Measurements from ENCODE around the gene TREM1. TPM values are rescaled to one million over a fixed set of nuclear protein-coding genes. Genes with fewer than 3 reads are reported as not detected.
"Not testable (repeated sequence)": the region's sequence is repeated elsewhere in the genome, so short reads cannot be mapped to it uniquely, and the experiment has no call there.

The TREM1 gene
- total RNA-seq, 4 donors from 2014 or later, result 0.95 to 2.6 TPM; not detected in 2

DNA sequence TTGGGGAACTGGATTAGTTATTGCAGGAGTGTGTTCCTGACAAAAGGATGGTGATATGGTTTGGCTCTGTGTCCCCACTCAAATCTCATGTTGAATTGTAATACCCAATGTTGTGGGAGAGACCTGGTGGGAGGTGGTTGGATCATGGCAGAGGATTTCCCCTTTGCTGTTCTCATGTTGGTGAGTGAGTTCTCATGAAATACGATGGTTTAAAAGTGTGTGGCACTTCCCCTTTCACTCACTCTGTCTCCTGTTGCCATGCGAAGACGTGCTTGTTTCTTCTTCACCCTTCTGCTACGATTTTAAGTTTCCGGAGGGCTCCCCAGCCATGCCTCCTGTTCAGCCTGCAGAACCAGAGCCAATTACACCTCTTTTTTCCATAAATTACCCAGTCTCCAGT lies 16.2 kb upstream of the TREM1 start:
- Histone ChIP-seq H3K4me1 (no peaks in the 10 kb centered on the region), H3K36me3 (no peaks in the 10 kb centered on the region), H3K4me3 (no peak overlapping the region), H3K27ac (no peak overlapping the region), H3K9me3 (no peaks in the 10 kb centered on the region), H3K27me3 (peaks cover 0 to 3% (median 0%) of the 10 kb centered on the region in 3 donors)
- in situ Hi-C loops (cut with MboI; ENCODE audit: low sequenced_read_pairs in 4 of 4) (no loop called here), intact Hi-C loops (cut with DNase I; ENCODE audit: low total_unique reads) (no loop called here)
- no peak for DNase-seq
- ATAC-seq, result no peak
- no peak for TF ChIP-seq POLR2A (IDR thresholded peaks at IDR 0.05)
- TF ChIP-seq, protein P1, sequence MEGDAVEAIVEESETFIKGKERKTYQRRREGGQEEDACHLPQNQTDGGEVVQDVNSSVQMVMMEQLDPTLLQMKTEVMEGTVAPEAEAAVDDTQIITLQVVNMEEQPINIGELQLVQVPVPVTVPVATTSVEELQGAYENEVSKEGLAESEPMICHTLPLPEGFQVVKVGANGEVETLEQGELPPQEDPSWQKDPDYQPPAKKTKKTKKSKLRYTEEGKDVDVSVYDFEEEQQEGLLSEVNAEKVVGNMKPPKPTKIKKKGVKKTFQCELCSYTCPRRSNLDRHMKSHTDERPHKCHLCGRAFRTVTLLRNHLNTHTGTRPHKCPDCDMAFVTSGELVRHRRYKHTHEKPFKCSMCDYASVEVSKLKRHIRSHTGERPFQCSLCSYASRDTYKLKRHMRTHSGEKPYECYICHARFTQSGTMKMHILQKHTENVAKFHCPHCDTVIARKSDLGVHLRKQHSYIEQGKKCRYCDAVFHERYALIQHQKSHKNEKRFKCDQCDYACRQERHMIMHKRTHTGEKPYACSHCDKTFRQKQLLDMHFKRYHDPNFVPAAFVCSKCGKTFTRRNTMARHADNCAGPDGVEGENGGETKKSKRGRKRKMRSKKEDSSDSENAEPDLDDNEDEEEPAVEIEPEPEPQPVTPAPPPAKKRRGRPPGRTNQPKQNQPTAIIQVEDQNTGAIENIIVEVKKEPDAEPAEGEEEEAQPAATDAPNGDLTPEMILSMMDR (IDR thresholded peaks at IDR 0.05 in 4 of 5, conservative IDR thresholded peaks at IDR 0.05 in 1 of 5), result no peak

GRCh38 chr6:41298785-41299502 lies 12.5 kb upstream of the TREM1 start:
- H3K4me1 ChIP-seq, result no peaks in the 10 kb centered on the region
- intact Hi-C loops (cut with DNase I; ENCODE audit: low total_unique reads) (no loop called here), in situ Hi-C loops (cut with MboI; ENCODE audit: low sequenced_read_pairs in 4 of 4) (no loop called here)
- H3K27ac ChIP-seq, result no peak overlapping the region
- no peak overlapping the region for H3K4me3 ChIP-seq
- ATAC-seq (no peak), DNase-seq (no peak)
- H3K27me3 ChIP-seq, result peaks cover 0 to 3% (median 0%) of the 10 kb centered on the region in 3 donors
- no peaks in the 10 kb centered on the region for H3K9me3 ChIP-seq
- no peak for TF ChIP-seq POLR2A (IDR thresholded peaks at IDR 0.05)
- TF ChIP-seq, protein P1 (IDR thresholded peaks at IDR 0.05 in 4 of 5, conservative IDR thresholded peaks at IDR 0.05 in 1 of 5), result no peak
- H3K36me3 ChIP-seq, result no peaks in the 10 kb centered on the region

- in situ Hi-C loops (cut with MboI; ENCODE audit: low sequenced_read_pairs in 4 of 4); DNase-seq; H3K27ac ChIP-seq; intact Hi-C loops (cut with DNase I; ENCODE audit: low total_unique reads); ATAC-seq; H3K27me3 ChIP-seq; H3K36me3 ChIP-seq; H3K4me1 ChIP-seq; H3K9me3 ChIP-seq; H3K4me3 ChIP-seq: not testable (repeated sequence)
Measured at GRCh38 chr6:41297248-41297647, 10.8 kb upstream of the TREM1 start.

DNA sequence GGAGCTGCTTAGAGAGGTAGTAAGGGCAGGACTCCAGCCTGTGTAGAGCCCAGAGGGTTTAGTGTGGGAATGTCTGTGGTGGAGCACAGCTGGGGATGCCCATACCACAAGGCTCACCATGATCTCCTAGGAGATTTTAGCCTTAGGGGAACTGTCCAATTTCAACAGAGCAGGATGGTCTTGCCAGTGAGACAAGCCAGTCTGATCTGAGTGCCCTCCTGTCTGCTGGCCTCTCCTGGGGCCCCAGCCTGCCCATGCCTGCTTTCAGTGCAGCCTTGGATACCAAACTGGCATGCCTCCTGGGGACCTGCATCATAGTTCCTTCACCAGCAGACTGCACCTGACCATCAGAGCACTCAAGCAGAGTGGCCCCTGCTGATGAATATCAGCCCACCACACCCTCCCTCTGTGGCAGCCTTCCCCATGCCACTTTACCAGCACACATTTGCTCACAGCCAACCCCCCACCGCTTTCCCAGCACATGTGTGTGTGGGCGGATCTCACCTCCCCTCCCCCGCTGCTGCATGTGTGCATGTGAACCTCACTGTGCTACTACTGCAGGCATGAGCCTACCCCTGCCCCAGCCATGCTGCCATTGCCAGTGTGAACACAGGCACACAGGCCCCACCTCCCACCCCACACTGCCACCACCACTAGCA lies 7.9 kb upstream of the TREM1 start:
- ATAC-seq (no peak), DNase-seq (no peak)
- Histone ChIP-seq H3K4me1 (no peaks in the 10 kb centered on the region), H3K9me3 (no peaks in the 10 kb centered on the region), H3K27ac (no peak overlapping the region), H3K4me3 (no peak overlapping the region), H3K36me3 (no peaks in the 10 kb centered on the region), H3K27me3 (peaks cover 0 to 3% (median 0%) of the 10 kb centered on the region in 3 donors)
- in situ Hi-C loops (cut with MboI; ENCODE audit: low sequenced_read_pairs in 4 of 4) (no loop called here), intact Hi-C loops (cut with DNase I; ENCODE audit: low total_unique reads) (no loop called here)
- no peak for TF ChIP-seq POLR2A (IDR thresholded peaks at IDR 0.05)
- TF ChIP-seq, protein P1 (IDR thresholded peaks at IDR 0.05 in 4 of 5, conservative IDR thresholded peaks at IDR 0.05 in 1 of 5), result no peak

DNA sequence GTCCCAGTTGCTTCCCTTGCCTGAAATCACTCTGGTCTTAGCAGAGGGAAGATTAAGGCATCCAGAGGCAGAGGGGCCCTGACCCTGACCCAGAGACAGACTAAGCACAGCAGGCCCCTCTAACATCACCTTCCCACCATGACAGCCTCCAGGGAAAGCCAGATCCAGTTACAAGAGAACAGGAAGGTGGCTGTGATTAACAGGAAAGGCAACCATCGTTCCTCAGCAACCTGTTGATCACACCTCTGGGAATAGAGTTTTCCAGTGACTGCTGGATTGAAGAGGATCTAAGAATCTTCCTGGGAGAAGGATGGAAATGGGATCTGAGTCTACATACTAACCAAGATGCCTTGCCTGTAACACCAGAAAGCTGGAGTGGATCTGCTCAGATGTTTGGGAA lies 5.2 kb upstream of the TREM1 start:
- DNase-seq (no peak), ATAC-seq (no peak)
- peaks cover 0 to 3% (median 0%) of the 10 kb centered on the region in 3 donors for H3K27me3 ChIP-seq
- H3K9me3 ChIP-seq, result no peaks in the 10 kb centered on the region
- H3K4me3 ChIP-seq, result no peak overlapping the region
- no peaks in the 10 kb centered on the region for H3K4me1 ChIP-seq
- H3K36me3 ChIP-seq, result no peaks in the 10 kb centered on the region
- no peak for TF ChIP-seq POLR2A (IDR thresholded peaks at IDR 0.05)
- TF ChIP-seq, protein P1 (IDR thresholded peaks at IDR 0.05 in 4 of 5, conservative IDR thresholded peaks at IDR 0.05 in 1 of 5), result no peak
- no peak overlapping the region for H3K27ac ChIP-seq
- in situ Hi-C loops (cut with MboI; ENCODE audit: low sequenced_read_pairs in 4 of 4) (no loop called here), intact Hi-C loops (cut with DNase I; ENCODE audit: low total_unique reads) (no loop called here)
